Stimulated activated CD8-positive, alpha-beta memory T cell treated with anti-CD3 and anti-CD28 coated beads, Interleukin-15, amount 100 ng/mL, for 24 hours (primary cell): ENCODE results near the gene ZNF444.

Source experiments
- DNase-seq: peaks from one replicate; pipeline ENCODE4 v3.0.0-alpha.2; 2020; ENCODE audit warnings: low read depth

The ZNF444 gene

DNA sequence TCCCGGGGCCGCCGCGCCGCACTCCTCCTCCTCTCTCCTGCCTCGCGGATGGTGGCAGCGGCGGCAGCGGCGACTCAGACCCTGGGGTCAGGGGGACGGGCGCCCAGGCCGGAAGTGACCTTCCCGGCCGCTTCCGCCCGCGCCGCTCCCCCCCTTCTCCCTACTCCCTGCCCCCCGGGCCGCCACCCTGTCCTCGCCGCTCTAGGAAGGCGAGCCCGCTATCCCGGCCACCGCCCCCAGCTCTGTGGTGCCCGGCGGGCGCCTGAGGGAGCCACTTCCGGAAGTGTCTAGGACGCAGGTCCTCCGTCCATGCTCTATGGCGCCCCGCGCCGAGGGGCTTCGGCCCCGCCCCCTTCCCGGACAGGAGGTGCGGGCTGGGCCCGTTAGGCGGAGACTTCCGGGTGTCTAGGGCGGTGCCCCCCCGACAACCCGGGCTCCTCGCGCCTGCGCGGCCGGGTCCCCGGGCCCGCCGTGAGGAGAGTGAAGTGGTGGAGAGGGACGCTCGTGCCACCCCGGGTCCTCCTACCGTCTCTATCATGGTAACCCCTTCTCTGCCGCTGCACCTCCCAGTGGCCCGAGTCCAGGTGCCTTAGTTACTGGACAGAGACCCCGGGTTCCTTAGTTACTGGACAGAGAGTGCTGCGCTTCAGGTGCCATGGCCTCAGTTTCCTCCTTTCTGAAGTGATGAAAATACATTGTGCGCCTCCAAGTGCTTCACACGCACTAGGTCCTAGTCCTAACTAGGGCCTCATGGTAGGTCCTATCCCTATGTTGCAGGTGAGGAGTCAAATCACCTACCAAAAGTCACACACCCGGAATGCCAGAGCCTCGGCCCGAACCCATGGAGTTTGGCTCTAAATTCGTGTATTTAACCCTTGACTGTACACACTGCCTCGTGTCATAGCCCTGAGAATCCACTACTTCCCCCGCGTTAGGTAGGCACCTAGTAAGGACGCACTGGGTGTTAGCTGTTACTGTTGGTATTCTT lies 19.6 kb upstream of the ZNF444 start, which contains the start of gene ZNF787:
ZNF787 (minus strand) TSS at position 116 of the 988 bp plus-strand sequence. CDS start 18,078 bp downstream, outside the sequence.
- DNase-seq, result peak; percentile 95

DNA sequence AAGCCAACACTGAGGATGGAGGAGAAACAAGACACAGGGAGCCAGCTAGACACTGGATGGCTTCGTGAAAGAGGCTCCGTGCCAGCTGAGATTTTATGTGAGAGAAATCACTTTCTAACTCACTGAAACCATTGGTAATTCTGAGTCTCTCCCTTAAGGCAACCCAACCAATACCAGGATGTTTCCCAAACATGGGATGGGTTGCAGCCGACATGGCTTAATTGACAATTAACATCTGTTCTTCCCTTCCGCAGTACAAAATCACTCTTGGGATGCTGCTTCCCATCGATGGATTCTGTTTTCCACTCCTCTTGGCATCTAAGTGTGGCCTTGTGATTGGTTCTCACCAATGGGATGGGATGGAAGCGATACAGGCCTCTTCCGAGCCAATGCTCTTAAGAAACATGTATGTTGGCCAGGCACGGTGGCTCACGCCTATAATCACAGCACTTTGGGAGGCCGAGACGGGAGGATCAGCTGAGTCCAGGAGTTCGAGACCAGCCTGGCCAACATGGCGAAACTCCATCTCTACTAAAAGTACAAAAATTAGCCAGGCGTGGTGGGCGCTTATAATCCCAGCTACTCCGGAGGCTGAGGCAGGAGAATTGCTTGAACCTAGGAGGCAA lies 17.7 kb upstream of the ZNF444 start:
- no peak for DNase-seq

DNA sequence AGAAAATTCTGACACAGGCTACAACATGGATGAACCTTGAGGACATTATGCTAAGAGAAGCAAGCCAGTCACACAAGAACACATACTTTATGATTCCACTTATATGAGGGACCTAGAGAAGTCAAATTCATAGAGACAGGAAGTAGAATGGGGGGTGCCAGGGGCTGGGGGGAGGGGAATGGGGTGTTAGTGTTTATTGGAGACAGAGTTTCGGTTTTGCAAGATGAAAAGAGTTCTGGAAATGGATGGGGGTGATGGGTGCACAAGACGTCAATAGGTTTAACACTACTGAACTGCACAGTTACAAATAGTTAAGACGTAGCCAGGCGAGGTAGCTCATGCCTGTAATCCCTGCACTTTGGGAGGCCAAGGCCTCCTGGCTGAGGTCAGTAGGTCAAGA lies 16.5 kb upstream of the ZNF444 start:
- no peak for DNase-seq

DNA sequence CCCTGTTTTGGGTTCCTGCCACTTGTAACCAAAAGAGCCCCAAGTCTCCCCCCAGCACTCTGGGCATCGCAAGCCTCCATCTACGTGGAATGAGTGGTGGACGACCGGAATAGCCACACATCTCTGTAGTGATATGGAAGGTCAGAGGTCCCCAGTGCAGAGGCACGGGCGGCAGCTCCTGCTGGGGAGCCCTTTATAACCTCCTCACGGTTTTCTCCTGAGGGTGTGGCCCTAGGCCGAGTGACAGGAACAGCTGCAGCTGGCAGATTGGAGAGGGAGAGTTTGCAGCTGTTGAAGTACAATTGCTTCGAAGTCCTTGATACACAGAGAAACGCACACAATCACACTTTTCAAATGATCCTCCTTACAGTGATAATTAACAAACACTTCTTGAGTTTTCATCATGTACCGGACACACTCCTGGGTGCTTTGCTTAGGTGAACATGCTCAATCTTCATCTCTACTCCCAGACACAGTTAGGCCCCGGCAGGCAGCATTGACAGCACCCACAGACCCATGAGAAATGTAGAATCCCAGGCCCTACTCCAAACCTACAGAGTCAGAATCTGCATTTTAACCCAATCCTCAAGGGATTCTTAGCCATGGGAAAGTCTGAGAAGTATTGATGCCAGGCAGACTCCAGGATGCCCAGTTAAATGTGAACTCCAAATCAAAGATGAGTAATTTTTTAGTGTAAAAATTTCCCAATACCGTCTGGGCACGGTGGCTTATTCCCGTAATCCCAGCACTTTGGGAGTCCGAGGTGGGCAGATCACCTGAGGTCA lies 15.1 kb upstream of the ZNF444 start:
- DNase-seq, result no peak

DNA sequence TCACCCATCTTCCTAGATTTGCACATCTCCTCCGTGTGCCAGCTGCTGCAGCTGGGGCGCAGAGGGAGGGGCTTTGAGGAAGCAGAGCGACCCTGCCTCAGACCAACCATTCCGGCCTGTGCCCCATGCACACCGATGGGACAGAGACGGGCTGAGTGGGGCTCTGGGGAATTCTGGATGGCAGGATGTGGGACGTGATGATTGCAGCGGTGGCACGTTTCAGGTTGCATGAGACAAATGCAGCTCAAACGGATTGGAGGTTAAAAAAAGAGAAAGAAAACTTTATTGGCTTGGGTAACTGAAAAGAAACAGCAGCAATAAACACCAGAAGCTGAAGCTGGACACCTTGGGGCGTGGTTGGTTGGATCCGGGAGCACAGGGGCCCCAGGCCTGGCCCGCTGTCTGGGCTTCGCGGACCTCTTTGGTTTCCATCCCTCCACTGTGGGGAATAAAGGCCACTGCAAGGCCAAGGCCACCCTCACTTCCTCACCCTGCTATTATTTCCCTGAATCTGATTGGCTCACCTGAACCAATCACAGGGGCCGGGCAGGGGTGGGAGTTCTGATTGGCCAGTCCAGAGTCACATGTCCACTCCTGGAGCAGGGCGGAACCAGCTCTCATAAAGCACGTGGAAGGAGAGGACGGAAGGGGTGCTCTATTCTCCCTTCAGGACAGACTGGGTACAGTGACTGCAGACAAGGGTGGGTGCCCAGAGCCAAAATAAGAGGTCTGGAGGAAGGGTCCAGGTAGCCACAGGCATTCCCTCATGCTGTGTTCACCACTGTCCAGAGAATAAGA lies 13.9 kb upstream of the ZNF444 start:
- no peak for DNase-seq

DNA sequence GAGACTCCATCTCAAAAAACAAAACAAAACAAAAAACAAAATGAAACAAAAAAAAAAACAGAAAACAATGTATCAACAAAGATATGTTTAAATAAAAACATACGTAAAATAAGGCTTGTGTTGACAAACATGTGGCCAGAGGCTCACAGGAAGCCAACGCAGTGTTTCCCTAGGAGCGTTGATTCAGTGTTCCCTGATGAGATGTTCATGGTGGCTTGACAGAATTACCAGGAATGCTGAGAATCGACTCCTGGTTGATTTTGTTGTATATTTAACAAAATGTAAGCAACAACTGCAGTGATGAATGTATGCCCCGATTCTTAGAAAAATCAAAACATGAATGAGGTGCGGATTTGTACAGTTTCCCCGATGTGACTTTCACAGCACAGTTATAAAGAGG lies 11.1 kb upstream of the ZNF444 start:
- DNase-seq, result no peak

- DNase-seq, result no peak
Observed at GRCh38 chr19:56131651-56132050, 9.4 kb upstream of the ZNF444 start.

DNA sequence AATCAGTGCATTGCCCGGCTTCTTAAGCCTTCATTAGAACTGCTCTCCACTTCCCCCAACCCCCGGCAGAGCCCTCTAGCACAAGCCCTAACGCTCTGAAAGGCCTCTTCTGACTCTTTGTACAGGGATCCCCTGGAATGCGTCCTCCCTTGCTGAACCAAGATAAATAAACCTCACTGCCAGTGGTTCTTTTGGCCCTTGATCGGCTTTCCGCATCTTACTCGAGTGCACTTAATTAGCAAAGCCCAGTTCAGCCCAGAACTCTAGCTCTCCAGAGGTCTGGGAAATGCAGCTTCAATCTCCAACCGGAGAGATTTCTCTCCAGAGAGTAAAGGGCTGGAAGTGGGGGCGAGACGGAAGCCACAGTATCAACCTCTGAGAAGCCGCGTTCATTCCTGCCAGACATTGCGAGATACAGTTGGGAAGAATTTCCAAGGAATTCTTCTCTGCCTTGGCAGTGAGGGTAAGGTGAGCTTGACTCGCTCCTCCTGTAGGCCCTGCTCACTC lies 8.7 kb upstream of the ZNF444 start:
- no peak for DNase-seq

DNA sequence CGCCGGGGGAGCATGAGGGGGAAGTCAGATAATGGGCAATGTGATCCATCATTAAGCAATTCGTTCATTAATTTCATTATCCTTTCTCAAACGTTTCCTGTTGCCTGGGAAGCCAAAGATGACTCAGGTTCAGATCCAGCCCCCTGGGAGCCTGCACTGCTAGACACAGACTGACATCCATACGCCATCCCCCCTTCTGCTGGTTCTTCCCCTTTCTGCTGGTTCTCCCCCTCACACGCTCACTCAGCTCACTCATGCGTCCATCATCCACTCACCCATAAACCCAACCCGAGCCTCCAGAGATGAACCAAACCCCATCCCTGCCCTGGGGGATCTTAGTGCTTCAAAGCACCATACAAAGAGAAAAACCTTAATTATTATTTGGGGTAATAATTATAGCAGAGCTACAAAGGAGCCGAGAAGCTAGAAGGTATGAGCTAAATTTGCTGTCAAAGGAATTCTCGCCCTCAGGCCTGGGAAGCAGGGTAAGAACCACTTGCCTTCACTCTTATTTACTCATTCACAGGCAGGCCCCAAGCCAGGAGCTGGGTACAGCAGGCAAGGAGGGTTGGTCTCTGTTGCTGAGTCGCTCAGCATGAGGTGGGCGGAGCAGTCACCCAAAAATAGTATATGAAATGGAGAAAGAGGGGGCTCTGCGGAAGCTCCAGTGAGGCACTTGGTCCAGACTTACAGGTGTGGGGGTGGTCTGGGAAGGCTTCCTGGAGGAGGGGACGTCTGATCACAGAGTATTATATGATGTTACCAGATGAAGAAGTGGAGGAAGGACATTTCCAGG lies 7.0 kb upstream of the ZNF444 start:
- no peak for DNase-seq

DNA sequence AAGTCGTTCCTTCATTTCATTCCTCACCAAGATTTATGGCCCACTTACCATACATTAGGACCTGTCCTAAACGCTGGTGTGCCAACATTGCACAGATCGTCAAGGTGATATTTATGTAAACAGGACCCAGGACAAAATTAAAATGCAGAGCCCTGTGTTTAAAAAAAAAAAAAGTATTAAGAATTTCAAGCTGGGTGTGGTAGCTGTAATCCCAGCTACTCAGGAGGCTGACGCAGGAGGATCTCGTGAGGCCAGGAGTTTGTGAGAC lies 6.5 kb upstream of the ZNF444 start:
- no peak for DNase-seq

DNA sequence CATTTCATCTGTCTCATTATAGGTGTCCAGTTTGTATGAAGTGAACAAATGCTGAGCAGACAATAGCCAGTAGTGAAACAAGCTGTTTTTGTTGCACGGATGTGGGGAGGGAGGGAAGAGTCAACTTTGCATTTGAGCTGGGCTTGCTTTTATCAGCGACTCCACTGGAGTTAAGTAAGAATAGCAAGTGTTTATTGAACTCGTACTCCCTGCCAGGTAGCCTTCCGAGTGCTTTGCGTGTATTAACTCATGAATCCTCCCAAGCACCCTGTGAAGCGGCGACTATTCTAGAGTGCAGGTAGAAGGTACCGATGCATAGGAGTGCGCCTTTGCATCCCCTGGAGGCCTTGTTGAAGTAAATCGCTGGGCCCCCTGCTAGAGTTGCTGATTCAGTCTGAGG lies 4.7 kb upstream of the ZNF444 start:
- no peak for DNase-seq

DNA sequence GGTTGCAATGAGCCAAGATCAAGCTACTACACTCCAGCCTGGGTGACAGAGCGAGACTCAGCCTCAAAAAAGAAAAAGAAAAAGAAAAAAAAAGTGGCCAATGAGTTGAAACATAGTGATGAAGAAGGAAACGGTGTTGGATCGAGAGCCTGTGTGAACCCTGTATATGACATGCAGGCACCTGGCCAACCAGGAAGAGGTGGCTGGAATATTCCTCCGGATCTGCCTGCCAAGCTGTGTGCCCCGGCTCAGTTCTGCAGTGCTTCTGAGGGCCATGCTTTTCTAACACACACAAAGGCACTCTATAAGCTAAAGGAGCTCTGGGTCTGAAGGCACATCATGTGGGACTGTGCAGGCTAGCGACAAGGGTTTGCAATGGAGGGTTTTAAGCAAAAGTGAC lies 3.7 kb upstream of the ZNF444 start:
- no peak for DNase-seq

- DNase-seq, result no peak
Observed at GRCh38 chr19:56138069-56138468, 3.0 kb upstream of the ZNF444 start.

GRCh38 chr19:56139847-56140582 lies 1.1 kb upstream of the ZNF444 start:
- DNase-seq, result no peak

DNA sequence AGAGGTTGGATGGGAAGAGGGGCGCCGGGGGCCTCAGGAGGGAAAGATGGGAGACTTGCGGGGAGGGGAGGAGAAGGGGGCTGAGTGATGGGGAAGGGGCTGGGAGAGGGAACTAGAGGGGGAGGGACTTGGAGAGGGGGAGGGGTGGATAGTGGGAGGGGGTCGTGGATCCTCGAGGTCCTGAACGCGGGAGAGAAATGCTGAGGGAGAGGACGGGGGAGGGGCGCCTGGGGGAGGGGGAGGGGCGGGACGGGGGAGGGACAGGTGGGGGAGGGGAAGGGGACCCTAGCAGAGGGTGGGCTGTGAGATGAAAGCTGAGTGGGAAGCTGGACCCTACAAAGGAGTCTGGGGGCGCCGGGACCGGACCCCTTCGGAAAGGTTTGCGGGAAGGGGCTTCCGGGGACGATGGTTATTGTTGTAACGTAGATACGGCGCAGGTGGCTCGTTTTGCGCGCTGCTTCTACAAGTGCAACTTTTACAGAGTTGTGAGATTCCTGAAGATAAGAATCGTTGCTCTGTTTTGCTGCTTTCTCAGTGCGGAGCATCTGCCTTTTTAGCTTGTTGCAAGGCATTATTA lies 418 bp downstream of the ZNF444 start:
- no peak for DNase-seq

DNA sequence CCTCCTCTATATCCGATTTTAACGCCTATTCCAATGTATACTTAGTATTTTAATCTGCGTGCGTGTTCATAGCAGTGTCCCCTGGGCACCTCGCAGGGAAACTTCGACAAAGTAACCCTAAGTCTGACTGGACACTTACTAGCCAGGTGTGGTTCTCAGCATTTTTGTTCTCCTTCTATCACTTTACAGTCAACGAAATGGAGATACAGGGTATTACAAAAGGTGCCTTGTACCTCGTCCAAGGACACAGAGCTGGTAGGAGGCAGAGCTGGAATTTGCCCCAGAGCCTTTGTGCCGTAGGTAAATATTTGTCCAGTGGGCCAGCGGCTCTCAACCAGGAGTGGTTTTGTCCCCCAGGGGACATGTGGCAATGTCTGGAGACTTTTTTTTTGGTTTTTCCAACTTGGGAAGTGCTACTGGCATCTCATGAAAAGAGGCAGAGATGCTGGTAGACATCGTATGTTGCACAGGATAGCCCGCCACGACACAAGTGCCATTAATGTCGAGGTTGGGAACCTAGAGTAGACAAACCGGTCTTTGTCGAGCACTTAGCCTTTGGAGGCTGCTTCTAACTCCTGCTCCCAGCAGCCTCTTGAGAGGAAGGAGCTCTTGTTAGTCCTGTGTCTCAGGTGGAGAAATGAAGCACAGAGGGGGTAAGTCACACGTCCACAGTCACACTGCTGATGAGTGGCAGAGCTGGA lies 1.1 kb downstream of the ZNF444 start:
- no peak for DNase-seq

DNA sequence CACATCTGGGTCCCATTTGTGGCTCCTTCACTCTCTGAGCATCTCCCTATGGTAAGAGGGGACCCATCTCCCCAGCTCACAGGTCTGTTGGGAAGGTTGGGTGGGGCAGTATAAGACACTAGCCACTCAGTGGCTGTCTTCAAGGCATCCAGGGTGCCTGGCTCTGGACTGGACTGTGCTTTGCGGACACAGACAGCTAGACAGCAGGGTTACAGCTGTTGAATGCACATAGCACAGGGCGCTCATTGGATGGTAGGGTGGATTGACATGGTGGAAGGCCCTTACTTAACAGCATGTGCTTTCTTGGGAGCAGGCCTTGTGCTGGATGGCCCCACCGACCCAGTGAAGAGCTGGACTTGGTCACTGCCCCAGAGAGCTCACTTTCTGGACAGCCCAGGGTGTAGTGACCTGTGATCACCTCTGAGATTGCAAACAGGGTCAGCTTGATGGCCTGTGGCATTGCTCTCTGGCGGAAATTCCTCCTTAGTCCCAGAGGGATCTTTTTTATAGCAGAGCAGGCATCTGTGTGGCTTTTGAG lies 1.9 kb downstream of the ZNF444 start:
- no peak for DNase-seq

- no peak for DNase-seq
Observed at GRCh38 chr19:56144376-56144775, 3.3 kb downstream of the ZNF444 start.

DNA sequence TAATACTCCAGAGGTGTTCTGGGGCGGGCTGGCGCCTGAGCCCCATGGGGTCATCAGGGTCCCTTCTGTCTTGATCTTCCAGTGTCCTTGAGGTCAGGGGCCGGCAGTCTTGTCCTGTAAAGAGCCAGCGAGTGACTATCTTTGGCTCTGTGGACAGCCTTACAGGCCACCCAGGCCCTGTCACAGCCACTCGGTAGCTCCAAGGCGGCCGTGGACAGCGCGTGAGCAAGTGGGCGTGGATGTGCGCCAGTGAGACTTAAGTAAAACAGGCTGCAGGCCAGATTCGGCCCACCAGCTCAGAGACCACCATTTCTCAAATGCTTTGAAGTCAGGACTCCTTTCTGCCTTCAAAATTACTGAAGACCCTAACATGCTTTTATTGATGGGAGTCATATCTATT lies 3.7 kb downstream of the ZNF444 start:
- DNase-seq, result no peak
